NCI-H2107 treated with DMSO at 0.1 percent for 48 hours (cell line): ENCODE measurements around the gene BRME1.
"Not testable (repeated sequence)": the region's sequence is repeated elsewhere in the genome, so short reads cannot be mapped to it uniquely, and the experiment has no call there.

Source experiments
- DNase-seq: peaks from one replicate; lab custom pipeline; 2025; ENCODE audit not compliant: unreplicated experiment; lab: John Stamatoyannopoulos, UW

Gene BRME1

DNA sequence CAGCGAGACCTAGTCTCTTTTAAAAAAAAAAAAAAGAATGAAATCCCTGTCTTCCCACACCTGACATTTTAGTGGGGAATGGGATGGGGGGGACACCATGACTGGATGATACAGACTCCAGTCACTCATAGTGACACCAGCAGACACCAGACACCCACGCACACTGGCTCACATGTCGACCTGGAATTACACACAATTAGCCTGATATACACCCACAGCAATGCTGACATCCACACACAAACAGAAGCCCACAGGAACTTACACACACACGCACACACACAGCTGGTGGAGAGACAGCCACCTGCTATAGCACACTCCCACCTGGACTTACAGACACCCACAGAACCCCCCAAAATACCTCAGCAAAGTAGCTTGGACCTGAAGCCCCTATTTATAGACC lies 37.3 kb downstream of the BRME1 start:
- no peak for DNase-seq

DNA sequence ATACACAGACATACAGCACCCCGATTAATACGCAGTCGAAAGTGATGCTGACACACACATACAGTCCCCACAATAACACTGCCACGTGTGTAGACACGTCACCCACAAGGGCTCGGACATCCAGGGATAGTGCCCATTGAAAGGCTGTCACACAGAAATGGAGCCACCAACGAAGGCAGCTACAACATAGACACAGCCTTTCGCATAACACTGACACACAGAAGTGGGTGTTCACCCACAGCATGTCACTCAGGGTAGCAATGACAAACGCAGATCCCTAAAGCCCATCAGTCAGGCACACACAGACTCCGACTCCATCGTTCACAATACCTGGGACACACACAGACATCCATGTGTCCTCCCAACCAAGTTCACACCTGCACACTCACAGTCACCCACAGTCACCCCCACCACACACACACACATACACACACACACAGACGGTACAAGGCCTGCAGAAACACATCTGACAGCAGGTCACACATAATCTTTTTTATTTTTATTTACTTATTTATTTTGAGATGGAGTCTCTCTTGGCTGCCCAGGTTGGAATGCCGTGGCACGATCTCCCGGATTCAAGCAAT lies 39.4 kb downstream of the BRME1 start:
- no peak for DNase-seq

DNA sequence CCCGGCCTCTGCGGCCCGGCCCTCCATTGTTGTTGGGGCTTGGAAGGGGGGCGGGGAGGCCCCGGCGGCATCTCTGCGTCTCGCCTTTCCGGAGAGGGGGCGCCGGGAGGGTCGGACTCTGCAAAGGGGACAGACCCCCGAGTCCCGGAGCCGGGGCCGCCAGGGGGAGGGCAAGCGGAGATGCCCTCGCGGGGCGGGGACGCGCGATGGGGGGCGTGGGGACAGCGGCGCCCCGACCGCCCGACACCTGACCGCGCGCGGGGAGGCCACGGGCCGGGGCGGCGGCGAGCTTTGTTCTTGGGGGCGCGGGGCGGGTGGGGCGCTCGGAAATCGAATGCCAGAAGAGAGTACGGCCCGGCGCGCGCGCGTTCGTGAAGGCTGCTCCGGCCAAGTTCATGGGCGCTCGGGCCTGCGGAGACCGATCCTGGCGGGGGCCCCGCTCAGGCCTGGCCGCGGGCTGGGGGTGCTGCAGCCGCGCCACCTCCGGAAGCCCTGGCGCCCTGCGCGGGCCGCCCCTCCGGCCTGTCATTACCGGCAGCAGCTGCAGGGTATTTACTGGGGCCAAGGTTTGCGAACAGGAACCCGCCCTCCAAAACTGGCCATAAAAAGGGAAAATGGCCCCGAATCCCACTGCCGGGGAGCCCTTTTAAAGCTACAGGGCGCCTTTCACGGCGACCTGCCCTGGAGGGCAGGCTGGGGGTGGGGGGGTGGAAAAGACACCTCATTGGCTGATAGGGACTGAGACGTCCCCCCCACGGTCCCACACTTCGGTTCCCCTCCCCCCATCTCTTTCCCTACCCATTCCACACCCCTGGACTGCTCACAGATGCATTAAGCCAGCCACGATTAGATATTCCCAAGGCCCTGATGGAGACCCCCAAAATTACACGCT lies 40.1 kb downstream of the BRME1 start:
- no peak for DNase-seq

DNA sequence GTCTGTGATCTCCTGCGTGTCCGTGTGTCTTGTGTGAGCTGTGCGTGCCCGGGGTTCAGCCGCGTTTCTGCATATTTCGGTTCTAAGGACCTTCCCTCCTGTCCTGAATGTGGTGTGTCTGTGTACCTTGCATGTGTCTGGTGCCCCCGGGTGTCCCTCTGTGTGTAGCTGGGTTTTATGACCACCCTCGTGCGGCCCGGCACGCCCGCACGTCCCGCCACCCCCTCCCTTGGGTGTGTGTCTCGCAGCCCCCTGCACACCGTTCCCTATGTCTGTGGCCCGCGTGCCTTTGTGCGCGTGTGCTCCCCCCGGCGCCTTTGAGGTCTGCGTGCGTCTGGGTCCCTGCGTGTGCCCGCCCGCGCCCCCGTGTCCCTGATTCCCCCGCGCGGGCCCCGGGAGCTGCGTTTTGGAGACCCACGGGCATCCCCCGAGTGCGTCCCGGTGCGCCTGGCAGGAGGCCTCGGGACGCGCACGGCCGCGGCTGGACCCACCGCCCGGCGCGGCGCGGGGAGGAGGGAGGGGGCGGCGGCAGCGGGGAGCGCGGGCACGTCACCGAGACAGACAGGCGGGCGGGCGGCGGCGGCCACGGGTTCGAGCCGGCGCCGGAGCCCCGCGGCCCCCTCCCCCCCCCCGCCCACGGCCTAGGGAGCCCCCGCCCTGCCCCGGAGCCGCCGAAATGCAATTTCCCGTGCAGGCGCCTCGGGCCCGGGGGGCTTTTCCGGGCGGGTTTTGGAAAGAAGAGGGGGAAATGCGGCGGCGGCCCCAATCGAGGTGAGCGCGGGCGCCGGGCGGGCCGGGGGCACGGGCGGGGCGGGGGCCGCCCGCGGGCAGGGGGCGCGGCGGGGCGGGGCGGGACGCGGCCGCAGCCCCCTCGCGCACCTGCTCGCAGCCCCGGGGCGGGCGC lies 41.0 kb downstream of the BRME1 start:
- DNase-seq, result no peak

DNA sequence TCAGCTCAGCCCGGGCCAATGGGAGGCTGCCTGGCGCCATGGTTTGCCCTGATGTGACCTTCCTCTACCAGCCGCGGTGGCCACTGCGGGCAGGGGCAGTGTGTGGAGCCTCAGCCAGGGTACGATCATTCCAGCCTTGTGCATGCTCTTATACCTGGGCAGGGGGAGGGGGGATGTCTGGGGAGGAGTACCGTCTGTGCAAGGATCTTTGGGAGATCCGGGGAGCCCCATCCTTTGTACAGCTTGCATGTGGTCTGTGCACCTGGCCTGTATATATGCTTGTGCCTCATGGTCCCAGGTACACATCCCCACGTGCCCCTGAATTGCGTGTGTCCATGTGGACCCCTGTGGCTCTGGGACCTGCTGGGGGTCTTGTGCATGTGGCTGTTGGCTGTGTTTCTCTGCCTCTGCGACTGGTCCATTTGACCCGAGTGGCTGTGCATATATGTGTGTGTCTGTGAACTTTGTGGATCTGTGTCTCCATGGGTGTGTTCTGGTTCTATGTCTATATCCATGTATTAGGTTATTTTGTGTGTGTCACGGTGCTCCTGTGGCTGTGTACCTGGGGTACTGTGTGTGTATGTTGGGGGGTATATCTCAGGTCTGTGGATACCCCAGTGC lies 41.8 kb downstream of the BRME1 start:
- no peak for DNase-seq

DNA sequence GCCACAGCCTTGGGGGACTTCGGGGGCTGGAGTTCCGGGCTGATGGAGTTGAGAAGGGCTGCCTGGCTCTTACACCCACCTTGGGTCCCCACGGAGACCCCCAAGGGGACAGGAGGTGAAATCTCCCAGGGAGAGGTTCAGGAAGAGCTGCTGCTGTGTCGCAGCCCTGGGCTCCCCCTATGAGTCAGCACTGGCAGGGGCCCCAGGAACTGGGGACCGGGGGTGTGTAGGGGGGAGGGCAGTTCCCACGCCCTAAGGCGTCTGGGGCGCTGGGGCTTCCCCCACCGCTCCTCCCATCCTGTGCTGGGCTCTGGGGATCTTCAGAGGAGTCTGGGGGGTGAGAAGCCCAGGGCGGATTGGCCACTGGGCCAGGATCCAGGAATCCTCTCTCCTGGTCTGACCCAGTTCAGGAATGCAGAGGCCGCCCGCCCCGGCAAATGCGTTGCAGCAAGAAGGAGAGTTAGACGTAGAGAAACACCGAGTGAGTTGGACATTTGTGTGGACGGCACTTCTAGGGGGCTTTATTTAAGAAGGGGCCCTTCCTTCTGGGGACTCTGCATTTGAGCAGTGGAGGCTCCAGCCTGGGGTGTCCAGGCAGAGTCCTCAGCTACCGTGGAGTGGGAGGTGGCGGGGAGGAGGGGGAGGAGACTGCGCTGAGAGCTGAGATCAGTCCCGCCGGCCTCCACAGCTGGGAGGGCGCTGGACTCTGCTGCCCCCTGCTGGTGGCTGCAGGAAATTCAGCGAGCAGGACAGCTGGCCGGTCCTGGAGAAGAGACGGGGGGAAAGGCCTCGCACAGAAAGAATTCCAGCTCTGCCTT lies 44.0 kb downstream of the BRME1 start:
- peak; percentile 52 for DNase-seq

DNA sequence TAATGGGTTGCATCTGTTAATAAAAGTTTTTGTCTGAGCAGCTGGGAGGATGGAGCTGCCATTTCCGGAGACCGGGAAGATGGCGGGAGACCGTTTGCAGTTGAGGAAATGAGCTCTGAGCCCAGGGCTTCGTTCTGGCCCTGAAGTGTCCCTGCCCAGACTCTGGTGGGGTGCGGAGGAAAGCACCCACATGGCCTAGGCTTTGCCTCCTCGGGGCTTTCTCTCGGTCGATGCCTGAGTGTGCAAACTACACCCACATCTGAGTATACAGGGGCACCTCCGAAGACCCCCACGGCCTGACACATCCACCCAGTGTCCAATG lies 44.6 kb downstream of the BRME1 start:
- DNase-seq, result no peak

DNA sequence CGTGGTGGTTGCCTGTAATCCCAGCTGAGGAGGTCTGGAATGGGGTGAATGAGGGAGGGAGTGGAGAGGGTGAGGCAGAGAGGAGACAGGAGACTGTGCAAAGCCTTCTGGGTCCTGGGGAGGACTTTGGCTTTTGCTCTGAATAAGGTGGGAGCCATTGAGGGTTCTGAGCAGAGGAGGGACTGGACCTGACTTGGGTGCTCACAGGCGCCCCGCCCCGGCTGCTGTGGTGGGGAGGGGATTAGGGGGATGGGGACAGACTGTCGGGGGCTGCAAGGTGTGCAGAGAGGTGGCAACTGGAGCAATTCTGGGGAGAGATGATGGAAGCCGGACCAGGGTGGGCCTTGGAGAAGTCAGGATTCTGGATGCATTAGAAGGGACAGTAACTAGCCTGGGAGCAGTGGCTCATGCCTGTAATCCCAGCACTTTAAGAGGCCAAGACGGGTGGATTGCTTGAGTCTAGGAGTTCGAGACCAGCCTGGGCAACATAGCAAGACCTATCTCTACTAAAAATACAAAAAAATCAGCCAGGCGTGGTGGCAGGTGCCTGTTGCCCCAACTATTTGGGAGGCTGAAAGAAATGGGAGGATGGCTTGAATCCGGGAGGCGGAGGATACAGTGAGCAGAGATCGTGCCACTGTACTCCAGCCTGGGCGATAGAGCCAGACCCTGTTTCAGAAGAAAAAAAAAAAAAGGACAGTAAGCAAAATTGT lies 45.1 kb downstream of the BRME1 start:
- DNase-seq, result no peak

DNA sequence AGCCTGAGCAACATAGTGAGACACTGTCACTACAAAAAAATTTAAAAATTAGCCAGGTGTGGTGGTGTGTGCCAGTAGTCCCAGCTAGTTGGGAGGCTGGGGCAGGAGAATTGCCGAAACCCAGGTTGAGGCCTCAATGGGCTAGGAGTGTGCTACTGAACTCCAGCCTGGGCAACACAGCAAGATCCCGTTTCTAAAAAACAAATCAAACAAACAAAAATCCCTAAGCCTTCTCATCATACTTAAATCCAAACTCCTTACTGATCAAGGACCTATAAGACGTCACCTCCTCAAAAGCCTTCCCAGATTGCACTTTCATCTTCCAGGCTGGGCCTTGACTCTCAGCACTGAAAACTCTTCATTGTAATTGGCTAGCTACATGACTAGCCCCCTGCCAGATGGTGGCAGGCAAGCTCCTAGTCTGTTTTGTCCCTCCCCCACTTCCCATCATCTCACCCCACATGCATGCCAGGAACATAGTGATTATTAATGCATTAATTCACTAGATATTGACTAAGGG lies 46.5 kb downstream of the BRME1 start:
- DNase-seq, result no peak

DNA sequence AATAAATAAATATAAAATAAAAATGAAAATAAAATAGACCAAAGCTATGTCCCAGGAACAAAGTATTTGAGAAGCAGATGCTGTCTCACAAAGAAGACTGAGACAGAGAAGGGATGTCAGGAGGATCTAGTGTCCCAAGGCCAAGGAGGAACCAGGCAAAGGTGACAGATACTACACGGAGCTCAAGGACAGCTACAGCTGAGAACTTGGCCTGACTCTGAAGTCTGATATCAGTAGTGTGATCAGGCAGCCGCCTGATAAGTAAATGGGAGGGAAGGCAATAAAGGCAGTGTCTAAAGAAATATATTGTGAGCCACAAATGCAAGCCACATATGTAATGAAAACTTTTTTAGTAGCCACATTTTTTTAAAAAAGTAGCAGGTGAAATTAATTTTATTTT lies 49.4 kb downstream of the BRME1 start:
- DNase-seq, result no peak

DNA sequence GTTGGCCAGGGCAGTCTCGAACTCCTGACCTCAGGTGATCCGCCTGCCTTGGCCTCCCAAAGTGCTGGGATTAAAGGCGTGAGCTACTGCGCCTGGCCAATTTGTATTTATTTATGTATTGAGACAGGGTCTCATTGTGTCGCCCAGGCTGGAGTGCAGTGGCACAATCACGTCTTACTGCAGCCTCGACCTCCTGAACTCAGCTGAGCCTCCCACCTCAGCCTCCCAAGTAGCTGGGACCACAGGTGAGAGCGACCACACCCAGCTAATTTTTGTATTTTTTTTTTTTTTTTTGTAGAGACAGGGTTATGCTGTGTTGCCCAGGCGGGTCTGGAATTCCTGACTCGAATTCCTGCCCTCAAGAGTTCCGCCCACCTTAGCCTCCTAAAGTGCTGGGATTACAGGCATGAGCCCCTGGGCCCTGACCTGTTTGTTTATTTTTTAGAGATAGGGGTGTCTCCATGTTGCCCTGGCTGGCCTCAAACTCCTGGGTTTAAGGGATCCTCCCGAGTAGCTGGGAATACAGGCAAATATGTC lies 53.7 kb downstream of the BRME1 start:
- DNase-seq, result not testable (repeated sequence)

DNA sequence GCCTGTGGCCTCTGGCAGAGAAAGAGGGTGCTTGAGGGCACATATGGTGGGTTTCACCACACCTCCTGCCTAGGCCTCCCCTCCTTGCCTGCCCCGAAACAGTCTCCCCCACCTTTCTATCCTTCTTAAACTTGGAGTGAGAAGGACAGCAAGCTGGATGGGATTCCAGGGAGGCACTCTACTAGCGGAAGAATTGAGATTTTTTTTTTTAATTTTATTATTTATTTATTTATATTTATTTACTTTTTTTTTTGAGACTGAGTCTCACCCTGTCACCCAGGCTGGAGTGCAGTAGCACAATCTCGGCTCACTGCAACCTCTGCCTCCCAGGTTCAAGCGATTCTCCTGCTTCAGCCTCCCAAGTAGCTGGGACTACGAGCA lies 54.2 kb downstream of the BRME1 start:
- not testable (repeated sequence) for DNase-seq

DNA sequence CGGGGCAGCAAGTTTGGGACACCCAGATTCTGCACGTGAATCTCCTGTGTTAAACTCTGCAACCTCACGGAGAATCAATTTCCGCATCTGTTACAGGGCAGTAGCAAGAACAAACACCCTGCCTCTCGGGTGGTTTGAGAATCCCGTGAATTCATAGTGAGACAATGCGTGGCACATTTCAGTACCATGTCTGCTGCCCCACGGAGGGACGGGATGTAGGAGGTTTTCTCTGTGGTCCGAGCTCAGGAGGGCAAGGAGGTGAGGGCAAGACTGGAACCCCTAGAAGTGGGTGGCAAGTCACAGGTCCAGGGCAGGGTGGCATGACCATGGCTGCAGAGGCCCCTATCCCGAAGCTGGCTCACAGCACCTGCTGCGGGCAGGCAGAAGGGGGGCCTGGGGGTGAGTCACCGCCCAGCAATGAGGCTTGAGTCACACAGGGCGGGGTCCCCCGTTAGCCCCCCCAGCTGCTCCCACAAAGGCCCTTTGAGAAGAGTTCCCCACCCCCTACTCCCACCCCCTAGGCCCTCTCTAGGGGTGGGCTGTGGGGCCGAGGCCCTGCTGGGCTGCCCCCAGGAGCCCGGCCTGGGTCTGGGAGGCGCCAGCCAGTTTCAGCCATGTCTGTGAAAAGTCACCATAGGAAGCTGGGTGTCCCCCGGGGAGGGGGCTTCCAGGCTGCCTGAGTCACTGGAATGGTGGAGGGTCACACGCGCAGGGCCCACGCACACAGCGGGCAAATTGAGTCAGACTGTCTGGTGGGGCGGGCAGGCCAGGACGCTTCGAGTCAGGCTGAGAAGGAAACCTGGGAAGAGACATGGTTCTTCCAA lies 54.8 kb downstream of the BRME1 start:
- no peak for DNase-seq

DNA sequence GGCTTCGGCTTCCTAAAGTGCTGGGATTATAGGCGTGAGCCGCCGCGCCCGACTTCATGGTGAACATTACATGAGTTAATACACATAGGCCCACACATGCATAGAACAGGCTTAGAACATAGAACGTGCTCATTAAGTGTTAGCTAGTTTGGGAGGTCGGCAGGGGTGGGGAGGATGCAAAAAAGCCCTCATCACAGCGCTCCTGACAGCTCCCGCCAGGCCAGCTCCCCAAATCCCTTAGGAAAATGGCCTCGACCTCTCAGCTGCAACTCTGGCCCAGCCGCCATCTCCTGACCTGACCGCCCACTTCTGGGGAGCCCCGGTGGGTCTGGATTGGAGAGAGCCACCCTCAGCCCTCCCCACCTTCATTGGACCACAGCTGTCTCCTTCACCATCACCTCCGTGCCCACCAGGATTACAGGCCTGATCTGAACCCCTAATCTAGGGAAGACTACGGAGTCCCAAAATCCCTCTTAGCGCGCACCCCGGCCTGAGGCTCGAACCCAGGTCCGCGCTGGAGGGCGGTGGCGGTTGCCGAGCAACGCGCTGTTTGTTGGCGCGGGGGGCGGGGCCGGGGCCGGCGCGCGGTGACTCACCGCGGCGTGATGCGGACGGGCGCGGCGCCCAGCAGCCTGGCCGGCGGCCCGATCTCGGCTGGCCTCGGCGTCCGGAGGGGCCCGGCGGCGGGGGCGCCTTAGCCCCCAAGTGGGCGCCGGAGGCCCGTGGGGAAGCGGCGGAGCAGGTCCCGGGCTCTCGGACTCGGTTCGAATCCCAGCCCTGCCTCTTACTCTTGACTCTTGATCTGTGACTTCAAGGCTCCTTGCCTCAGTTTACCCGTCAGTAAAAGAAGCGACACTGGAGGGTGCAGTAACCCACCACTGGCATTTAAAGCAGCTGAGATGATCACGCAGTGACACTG lies 55.7 kb downstream of the BRME1 start:
- no peak for DNase-seq

DNA sequence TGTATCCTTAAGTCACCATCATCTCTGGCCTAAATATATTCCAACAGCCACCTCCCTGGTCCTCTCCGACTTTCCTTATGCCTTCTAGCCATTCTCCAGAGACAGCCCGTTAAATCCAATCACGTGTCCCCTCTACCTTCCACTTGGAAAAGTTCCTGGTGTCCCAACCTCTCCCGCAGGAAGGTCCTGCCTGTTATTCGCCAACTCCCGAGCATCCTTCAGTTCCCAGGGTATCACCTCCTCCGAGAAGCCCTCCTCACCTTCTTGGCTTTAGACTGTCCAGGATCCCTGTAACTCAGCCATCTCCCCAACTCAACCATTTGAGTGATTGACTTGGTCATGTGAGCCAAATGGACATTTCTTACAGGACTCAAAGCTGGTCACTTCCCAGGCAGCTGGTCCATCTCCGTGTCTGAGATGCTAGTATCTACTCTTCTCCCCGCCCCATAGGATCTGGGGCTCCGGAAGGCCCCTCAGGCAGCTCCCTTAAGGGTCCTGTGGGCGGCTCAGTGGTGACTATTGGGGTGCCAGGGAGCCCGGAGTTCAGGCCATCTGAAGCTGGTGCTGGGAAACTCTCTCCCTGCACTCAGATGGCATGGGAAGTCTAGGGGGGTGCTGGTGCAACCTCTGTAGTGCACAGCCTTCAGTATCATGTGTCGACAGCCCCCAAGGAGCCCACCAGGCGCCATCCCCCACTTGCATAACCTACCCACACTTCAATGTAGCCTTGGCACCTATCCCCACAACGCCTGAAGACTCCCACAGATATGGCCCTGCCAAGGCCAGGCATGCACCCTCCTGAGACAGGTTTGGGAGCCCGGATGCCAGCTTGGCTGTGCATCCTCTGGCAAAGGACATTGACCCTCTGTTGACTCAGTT lies 56.9 kb downstream of the BRME1 start:
- DNase-seq, result no peak

DNA sequence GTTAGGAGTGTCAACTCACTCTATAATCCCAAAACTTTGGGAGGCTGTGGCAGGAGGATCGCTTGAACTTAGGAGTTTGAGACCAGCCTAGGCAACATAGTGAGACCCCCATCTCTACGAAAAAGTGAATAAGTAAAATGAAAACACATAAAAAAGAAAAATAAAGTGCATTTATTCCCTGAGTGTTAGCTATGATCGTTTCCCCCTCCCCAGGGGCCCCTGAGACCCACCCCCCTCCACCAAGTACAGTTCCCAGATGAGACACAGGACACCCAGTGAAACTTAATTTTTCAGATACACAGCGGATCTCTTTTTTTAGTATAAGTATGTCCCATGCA lies 57.6 kb downstream of the BRME1 start:
- no peak for DNase-seq
